ENCODE data around the gene AP1M1. TPM values are rescaled to one million over a fixed set of nuclear protein-coding genes. Genes with fewer than 3 reads are reported as not detected.

Gene AP1M1
- total RNA-seq, 1 experiment from 2014 or later: 43.3 TPM

DNA sequence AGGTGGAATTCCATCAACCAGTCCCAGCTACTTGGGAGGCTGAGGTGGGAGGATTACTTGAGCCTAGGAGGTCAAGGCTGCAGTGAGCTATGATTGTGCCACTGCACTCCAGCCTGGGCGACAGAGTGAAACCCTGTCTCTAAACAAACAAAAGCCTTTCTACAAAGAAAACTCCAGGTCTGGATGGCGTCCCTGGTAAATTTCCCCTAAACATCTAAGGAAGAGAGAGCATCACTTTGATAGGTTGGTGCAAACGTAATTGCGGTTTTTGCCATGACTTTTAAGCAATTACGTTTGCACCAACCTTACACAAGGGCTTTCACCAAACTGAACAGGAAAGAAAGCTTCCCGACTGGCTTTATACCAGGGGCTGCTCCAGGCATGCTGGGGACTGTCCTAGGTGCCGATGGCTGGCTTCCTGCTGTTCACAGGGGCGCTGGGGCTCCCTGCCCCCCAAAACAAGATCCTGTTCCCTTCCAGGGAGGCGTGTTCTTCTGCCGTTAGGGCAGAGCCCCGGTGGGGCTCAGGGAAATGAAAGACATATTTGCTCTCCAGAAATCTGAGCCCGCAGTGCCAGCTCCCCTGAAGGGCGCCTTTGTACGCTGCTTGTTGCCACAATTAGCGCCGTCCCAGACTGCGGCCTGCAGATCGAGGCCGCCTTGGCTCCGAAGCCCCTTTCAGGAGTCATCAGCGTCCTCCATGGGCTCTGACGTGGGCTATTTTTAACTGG, 88.2 kb downstream of the AP1M1 start:
- Histone ChIP-seq H4K20me1 (ENCODE audit: insufficient read depth, low read depth, low read length) (no peaks in the 10 kb centered on the region), H3K27ac (ENCODE audit: low read length) (no peak overlapping the region), H3K27me3 (ENCODE audit: low read length) (no peaks in the 10 kb centered on the region), H3K79me2 (ENCODE audit: low read length) (no peaks in the 10 kb centered on the region), H3K4me1 (ENCODE audit: low read length) (peaks cover 5% of the 10 kb centered on the region), H3K4me2 (ENCODE audit: low read depth, low read length, poor library complexity, severe bottlenecking) (no peak overlapping the region), H3K4me3 (ENCODE audit: low read length) (no peak overlapping the region), H3K36me3 (ENCODE audit: insufficient read depth, low read length) (no peaks in the 10 kb centered on the region), H3K9me3 (ENCODE audit: low read length) (no peaks in the 10 kb centered on the region), H3K9me2 (replicated peaks; ENCODE audit: insufficient read depth, low read length) (no peaks in the 10 kb centered on the region), H3K9ac (ENCODE audit: low read length) (no peak overlapping the region), H2AFZ (ENCODE audit: low read length) (no peak overlapping the region)
- DNase-seq: no peak

DNA sequence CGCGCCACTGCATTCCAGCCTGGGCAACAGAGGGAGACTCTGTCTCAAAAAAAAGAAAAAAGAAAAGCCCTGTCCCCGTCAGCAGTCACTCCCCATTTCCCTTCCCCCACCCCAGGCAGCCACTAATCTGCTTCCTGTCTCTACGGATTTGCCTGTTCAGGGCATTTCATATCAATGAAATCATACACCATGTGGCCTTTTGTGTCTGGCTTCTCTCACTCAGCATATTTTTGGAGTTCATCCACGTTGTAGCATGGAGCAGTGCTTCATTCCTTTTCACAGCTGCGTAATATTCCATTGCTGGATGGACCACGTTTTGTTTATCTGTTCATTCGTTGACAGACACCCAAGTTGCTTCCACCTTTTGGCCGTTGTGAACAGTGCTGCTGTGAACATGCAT, 90.8 kb downstream of the AP1M1 start:
- DNase-seq: no peak
- H3K9ac ChIP-seq (ENCODE audit: low read length): no peak overlapping the region

DNA sequence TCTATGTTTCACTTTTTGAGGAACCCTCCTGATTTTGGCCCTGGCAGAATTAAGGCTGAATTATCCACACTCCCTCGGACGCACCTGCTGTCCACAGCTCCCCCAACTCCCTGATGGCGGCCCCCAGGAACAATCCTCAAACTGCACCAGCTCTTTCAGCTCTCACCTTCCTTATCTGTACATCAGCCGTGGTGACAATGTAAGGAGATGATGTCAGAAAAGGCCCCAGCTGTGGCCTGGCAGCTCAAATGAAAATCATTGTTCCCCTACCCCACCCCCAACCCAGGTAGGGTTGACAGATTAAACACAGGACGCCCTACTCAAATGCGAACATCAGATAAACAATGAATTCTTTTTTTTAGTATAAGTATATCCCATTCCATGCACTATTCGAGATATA, 91.9 kb downstream of the AP1M1 start:
- H3K4me3 ChIP-seq (ENCODE audit: low read length): no peak overlapping the region
- H3K9me3 ChIP-seq (ENCODE audit: low read length): no peaks in the 10 kb centered on the region
- H3K36me3 ChIP-seq (ENCODE audit: insufficient read depth, low read length): no peaks in the 10 kb centered on the region
- no peak overlapping the region for H3K27ac ChIP-seq (ENCODE audit: low read length)
- H4K20me1 ChIP-seq (ENCODE audit: insufficient read depth, low read depth, low read length): no peaks in the 10 kb centered on the region
- no peaks in the 10 kb centered on the region for H3K79me2 ChIP-seq (ENCODE audit: low read length)
- H2AFZ ChIP-seq (ENCODE audit: low read length): no peak overlapping the region
- H3K9me2 ChIP-seq (replicated peaks; ENCODE audit: insufficient read depth, low read length): no peaks in the 10 kb centered on the region
- H3K4me2 ChIP-seq (ENCODE audit: low read depth, low read length, poor library complexity, severe bottlenecking): no peak overlapping the region
- DNase-seq: no peak
- H3K27me3 ChIP-seq (ENCODE audit: low read length): no peaks in the 10 kb centered on the region
- H3K4me1 ChIP-seq (ENCODE audit: low read length): no peaks in the 10 kb centered on the region
- H3K9ac ChIP-seq (ENCODE audit: low read length): no peak overlapping the region

More for the DNA sequence above, 90.8 kb downstream of the AP1M1 start:
- Histone ChIP-seq H3K9me2 (replicated peaks; ENCODE audit: insufficient read depth, low read length) (no peaks in the 10 kb centered on the region), H3K4me1 (ENCODE audit: low read length) (no peaks in the 10 kb centered on the region), H4K20me1 (ENCODE audit: insufficient read depth, low read depth, low read length) (no peaks in the 10 kb centered on the region), H2AFZ (ENCODE audit: low read length) (no peak overlapping the region), H3K27ac (ENCODE audit: low read length) (no peak overlapping the region), H3K4me2 (ENCODE audit: low read depth, low read length, poor library complexity, severe bottlenecking) (no peak overlapping the region), H3K36me3 (ENCODE audit: insufficient read depth, low read length) (no peaks in the 10 kb centered on the region), H3K79me2 (ENCODE audit: low read length) (no peaks in the 10 kb centered on the region), H3K27me3 (ENCODE audit: low read length) (no peaks in the 10 kb centered on the region), H3K4me3 (ENCODE audit: low read length) (no peak overlapping the region), H3K9me3 (ENCODE audit: low read length) (no peaks in the 10 kb centered on the region)

DNA sequence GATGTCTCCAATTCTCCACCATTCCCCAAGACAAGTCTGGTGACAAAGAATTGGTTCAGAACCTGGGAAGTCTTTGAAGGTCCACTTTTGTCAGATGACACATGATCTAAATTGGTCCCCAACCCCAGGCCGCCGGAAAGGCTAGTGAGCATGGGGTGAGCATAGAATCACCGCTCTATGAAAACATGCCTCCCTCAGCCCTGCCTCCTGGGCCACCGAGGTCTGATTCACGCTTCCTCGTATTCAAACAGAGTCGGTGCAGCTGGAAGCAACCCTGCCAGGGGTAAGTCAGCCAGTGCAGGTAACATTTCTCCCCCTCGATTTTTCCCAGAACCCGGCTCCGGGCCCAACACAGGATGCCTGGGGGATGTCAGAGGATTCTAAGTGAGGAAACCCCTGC, 93.0 kb downstream of the AP1M1 start:
- Histone ChIP-seq H3K36me3 (ENCODE audit: insufficient read depth, low read length) (no peaks in the 10 kb centered on the region), H3K4me2 (ENCODE audit: low read depth, low read length, poor library complexity, severe bottlenecking) (no peak overlapping the region), H3K9me2 (replicated peaks; ENCODE audit: insufficient read depth, low read length) (no peaks in the 10 kb centered on the region), H3K79me2 (ENCODE audit: low read length) (no peaks in the 10 kb centered on the region), H3K4me1 (ENCODE audit: low read length) (no peaks in the 10 kb centered on the region), H3K9me3 (ENCODE audit: low read length) (no peaks in the 10 kb centered on the region), H3K9ac (ENCODE audit: low read length) (no peak overlapping the region), H3K4me3 (ENCODE audit: low read length) (no peak overlapping the region), H3K27ac (ENCODE audit: low read length) (no peak overlapping the region), H4K20me1 (ENCODE audit: insufficient read depth, low read depth, low read length) (no peaks in the 10 kb centered on the region), H2AFZ (ENCODE audit: low read length) (no peak overlapping the region), H3K27me3 (ENCODE audit: low read length) (no peaks in the 10 kb centered on the region)
- no peak for DNase-seq

DNA sequence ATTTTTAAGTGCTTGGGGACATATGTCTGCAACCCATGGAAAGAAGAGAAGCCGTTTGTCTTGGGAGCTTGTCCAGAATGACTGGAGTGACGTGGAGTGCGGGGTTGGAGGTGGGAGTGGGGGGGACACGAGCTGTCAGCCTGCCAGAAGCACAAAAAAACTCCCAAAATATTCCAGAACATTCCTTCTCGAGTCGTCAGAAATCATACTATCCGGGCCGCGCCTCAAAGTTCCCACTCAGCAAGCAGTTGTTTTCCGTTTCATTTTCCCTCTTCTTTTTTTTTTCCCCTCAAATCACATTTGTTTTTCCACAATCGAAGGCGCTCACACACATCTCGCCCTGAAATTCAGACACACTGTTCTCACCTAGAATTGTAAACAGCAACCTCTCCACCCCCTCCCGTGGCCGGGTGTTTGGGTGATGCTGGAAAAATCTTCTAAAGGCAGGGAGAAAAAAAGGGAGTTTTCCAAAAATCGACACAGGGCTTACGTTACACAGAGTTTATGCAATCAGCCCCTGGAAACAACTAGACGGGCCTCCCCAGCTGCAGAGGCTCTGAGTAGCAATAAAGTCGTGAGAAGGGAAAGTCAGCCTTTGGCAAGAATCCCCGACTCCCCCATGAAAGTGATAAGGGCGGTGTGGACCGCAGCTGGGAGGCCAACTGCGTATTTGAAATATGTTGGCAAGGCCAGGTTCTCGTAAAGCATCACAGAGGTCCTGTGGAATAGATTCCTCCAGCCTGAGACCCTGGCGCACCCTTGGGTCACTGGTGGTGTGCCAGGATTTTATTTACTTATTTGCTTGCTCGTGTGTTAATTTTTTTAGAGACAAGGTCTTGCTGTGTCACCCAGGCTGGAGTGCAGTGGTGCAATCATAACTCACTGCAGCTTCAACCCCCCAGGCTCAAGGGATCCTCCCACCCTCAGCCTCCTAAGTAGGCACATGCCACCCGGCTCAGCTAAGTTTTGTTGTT, 95.7 kb downstream of the AP1M1 start:
- Histone ChIP-seq H2AFZ (ENCODE audit: low read length) (no peak overlapping the region), H3K9me2 (replicated peaks; ENCODE audit: insufficient read depth, low read length) (no peaks in the 10 kb centered on the region), H3K27me3 (ENCODE audit: low read length) (no peaks in the 10 kb centered on the region), H3K79me2 (ENCODE audit: low read length) (no peaks in the 10 kb centered on the region), H3K27ac (ENCODE audit: low read length) (no peak overlapping the region), H3K4me3 (ENCODE audit: low read length) (no peak overlapping the region), H3K4me2 (ENCODE audit: low read depth, low read length, poor library complexity, severe bottlenecking) (no peak overlapping the region), H3K4me1 (ENCODE audit: low read length) (no peaks in the 10 kb centered on the region), H3K36me3 (ENCODE audit: insufficient read depth, low read length) (no peaks in the 10 kb centered on the region), H3K9me3 (ENCODE audit: low read length) (no peaks in the 10 kb centered on the region), H4K20me1 (ENCODE audit: insufficient read depth, low read depth, low read length) (no peaks in the 10 kb centered on the region), H3K9ac (ENCODE audit: low read length) (no peak overlapping the region)
- DNase-seq: no peak

DNA sequence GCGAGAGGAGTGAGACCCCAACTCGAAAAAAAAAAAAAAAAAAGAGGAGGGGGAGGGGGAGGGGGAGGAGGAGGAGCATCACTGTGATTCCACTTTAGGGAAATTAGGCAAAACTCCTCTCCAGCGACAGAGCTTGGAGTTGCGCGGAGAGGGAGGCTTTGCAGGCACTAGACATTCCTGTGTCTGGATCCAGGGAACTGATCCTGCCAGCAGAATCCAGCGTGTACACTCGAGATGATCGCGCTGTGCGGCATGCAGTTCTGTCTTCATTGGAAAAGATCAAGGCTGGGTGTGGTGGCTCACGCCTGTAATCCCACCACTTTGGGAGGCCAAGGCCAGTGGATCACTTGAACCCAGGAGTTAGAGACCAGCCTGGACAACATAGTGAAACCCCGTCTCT, 97.3 kb downstream of the AP1M1 start:
- no peaks in the 10 kb centered on the region for H3K79me2 ChIP-seq (ENCODE audit: low read length)
- no peaks in the 10 kb centered on the region for H3K4me1 ChIP-seq (ENCODE audit: low read length)
- DNase-seq: no peak
- H3K36me3 ChIP-seq (ENCODE audit: insufficient read depth, low read length): no peaks in the 10 kb centered on the region
- no peak overlapping the region for H3K4me3 ChIP-seq (ENCODE audit: low read length)
- H3K9me3 ChIP-seq (ENCODE audit: low read length): no peaks in the 10 kb centered on the region
- no peak overlapping the region for H3K4me2 ChIP-seq (ENCODE audit: low read depth, low read length, poor library complexity, severe bottlenecking)
- H3K9ac ChIP-seq (ENCODE audit: low read length): no peak overlapping the region
- H2AFZ ChIP-seq (ENCODE audit: low read length): no peak overlapping the region
- H4K20me1 ChIP-seq (ENCODE audit: insufficient read depth, low read depth, low read length): no peaks in the 10 kb centered on the region
- no peaks in the 10 kb centered on the region for H3K9me2 ChIP-seq (replicated peaks; ENCODE audit: insufficient read depth, low read length)
- no peak overlapping the region for H3K27ac ChIP-seq (ENCODE audit: low read length)
- H3K27me3 ChIP-seq (ENCODE audit: low read length): no peaks in the 10 kb centered on the region

Small RNAs within 50 kb of the gene (small RNA-seq; reads per million reads assigned to genes)
- gene RF00017: not detected

Other genes starting within 250 kb of the AP1M1 start
- not detected in 2 replicates for gene OR10H4, start 248.9 kb upstream of the AP1M1 start, total RNA-seq (2014; rRNA removed; shearing (Covaris generic); ENCODE audit: low replicate concordance)
- gene TPM4, start 121.4 kb upstream of the AP1M1 start, total RNA-seq (2014; rRNA removed; shearing (Covaris generic); ENCODE audit: low replicate concordance): 76.7 and 76.9 TPM in 2 replicates
- gene RAB8A, start 86.0 kb upstream of the AP1M1 start, total RNA-seq (2014; rRNA removed; shearing (Covaris generic); ENCODE audit: low replicate concordance): 30.2 and 48.8 TPM in 2 replicates
- gene HSH2D, start 54.2 kb upstream of the AP1M1 start, total RNA-seq (2014; rRNA removed; shearing (Covaris generic); ENCODE audit: low replicate concordance): 22.7 and 27.4 TPM in 2 replicates
- gene CIB3, start 24.4 kb upstream of the AP1M1 start, total RNA-seq (2014; rRNA removed; shearing (Covaris generic); ENCODE audit: low replicate concordance): not detected in 2 replicates
- 55.7 and 92.2 TPM in 2 replicates for gene FAM32A, start 12.5 kb upstream of the AP1M1 start, total RNA-seq (2014; rRNA removed; shearing (Covaris generic); ENCODE audit: low replicate concordance)
- gene KLF2, start 126.9 kb downstream of the AP1M1 start, total RNA-seq (2014; rRNA removed; shearing (Covaris generic); ENCODE audit: low replicate concordance): 0.22 TPM in 1 of 2 replicates, not detected in the other